Measurements from ENCODE around the gene FABP3.

Gene FABP3

DNA sequence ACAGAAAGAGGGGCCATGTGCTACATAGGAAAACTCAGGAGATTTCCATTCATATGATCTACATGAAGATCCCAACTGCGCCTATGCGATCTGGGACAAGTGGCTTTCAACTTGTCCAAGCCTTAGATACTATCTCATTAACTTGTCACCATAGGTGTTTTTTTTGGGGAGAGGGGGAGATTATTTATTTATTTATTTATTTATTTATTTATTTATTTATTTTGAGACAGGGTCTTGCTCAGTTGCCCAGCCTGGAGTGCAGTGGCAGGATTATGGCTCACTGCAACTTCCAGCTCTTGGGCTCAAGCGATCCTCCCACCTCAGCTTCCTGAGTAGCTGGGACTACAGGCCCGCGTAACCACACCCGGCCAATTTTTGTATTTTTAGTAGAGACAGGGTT lies 11.3 kb downstream of the FABP3 start (continued):
- TF ChIP-seq ZNF560 (tag by site-specific recombination; IDR thresholded peaks at IDR 0.05; ENCODE audit: borderline replicate concordance) = peak; percentile 75; the same call in 1 of the 2 replicates
- no peak for TF ChIP-seq ZNF521 (tag by site-specific recombination; IDR thresholded peaks at IDR 0.05)
- TF ChIP-seq ZNF555 (tag by site-specific recombination; conservative IDR thresholded peaks at IDR 0.05) = peak; percentile 67
- TF ChIP-seq ZNF350 (tag by site-specific recombination; IDR thresholded peaks at IDR 0.05) = no peak
- TF ChIP-seq ZNF433 (tag by site-specific recombination; IDR thresholded peaks at IDR 0.05; ENCODE audit: low read depth) = peak; percentile 75
- TF ChIP-seq OVOL3 (tag by site-specific recombination; IDR thresholded peaks at IDR 0.05) = no peak; the same call in 1 of the 2 replicates
- TF ChIP-seq, protein P1, sequence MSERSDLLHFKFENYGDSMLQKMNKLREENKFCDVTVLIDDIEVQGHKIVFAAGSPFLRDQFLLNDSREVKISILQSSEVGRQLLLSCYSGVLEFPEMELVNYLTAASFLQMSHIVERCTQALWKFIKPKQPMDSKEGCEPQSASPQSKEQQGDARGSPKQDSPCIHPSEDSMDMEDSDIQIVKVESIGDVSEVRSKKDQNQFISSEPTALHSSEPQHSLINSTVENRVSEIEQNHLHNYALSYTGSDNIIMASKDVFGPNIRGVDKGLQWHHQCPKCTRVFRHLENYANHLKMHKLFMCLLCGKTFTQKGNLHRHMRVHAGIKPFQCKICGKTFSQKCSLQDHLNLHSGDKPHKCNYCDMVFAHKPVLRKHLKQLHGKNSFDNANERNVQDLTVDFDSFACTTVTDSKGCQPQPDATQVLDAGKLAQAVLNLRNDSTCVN (tag by site-specific recombination; optimal IDR thresholded peaks at IDR 0.05) = no peak
- TF ChIP-seq ZBTB8A (tag by site-specific recombination; IDR thresholded peaks at IDR 0.05) = peak; percentile 52; the same call in 1 of the 2 replicates

DNA sequence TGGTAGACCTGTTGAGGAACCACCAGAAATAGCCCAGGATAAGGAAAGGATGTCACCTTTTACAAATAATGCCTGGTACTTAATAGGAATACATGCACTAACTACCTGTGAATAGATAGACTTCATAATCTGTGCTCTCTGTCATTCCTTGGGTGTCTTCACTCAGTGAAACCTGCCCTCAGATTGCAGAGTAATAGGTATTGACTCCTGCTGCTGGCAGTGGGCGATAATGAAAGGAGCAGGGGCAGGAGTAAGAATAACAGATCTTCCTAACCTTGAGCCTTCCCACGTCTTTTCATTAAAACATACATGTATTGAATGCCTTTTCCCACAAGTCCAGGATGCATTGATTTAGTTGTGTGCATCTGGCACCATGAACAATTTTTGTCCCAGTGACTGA lies 16.4 kb downstream of the FABP3 start:
- CTCF ChIA-PET = interaction anchor here (0.5 kb wide), 1 partner anchor 172 kb away, joined by 3 read pairs; no protein-coding TSS in a partner anchor
- no peaks in the 10 kb centered on the region for H3K4me1 ChIP-seq (ENCODE audit: control insufficient read depth, insufficient read depth, low read length)
- peaks cover under 1 to 61% of the 10 kb centered on the region in 2 experiments; a peak in 2 of 3 replicates for H3K36me3 ChIP-seq (ENCODE audit: control insufficient read depth in 2 of 2, insufficient read depth in 1 of 2, low read length in 2 of 2)
- POLR2A ChIA-PET = no interaction called here
- no peak overlapping the region for H3K27ac ChIP-seq (ENCODE audit: extremely low read depth, low read depth, low read length)
- H3K4me3 ChIP-seq (ENCODE audit: low read depth, low read length) = no peak overlapping the region
- no peaks in the 10 kb centered on the region for H3K9me3 ChIP-seq (ENCODE audit: control insufficient read depth, insufficient read depth, low read depth, low read length)
- TF ChIP-seq ZNF510 (tag by site-specific recombination; IDR thresholded peaks at IDR 0.05; ENCODE audit: insufficient replicate concordance) (no peak), ZNF530 (tag by site-specific recombination; IDR thresholded peaks at IDR 0.05; ENCODE audit: low read depth) (no peak), SP3 (tag by site-specific recombination; IDR thresholded peaks at IDR 0.05) (no peak), KLF7 (tag by site-specific recombination; IDR thresholded peaks at IDR 0.05; ENCODE audit: borderline replicate concordance) (no peak), ZBTB7A (tag by site-specific recombination; IDR thresholded peaks at IDR 0.05; ENCODE audit: low read depth) (no peak), SCRT1 (tag by site-specific recombination; IDR thresholded peaks at IDR 0.05; ENCODE audit: borderline replicate concordance) (no peak), ZNF514 (tag by site-specific recombination; IDR thresholded peaks at IDR 0.05) (no peak), ZNF114 (tag by site-specific recombination; IDR thresholded peaks at IDR 0.05) (no peak), ZNF837 (tag by site-specific recombination; IDR thresholded peaks at IDR 0.05) (no peak), ZNF266 (tag by site-specific recombination; IDR thresholded peaks at IDR 0.05; ENCODE audit: low read depth) (no peak), ZNF521 (tag by site-specific recombination; IDR thresholded peaks at IDR 0.05) (no peak), KLF8 (tag by site-specific recombination; IDR thresholded peaks at IDR 0.05) (no peak)
- TF ChIP-seq, protein P2, sequence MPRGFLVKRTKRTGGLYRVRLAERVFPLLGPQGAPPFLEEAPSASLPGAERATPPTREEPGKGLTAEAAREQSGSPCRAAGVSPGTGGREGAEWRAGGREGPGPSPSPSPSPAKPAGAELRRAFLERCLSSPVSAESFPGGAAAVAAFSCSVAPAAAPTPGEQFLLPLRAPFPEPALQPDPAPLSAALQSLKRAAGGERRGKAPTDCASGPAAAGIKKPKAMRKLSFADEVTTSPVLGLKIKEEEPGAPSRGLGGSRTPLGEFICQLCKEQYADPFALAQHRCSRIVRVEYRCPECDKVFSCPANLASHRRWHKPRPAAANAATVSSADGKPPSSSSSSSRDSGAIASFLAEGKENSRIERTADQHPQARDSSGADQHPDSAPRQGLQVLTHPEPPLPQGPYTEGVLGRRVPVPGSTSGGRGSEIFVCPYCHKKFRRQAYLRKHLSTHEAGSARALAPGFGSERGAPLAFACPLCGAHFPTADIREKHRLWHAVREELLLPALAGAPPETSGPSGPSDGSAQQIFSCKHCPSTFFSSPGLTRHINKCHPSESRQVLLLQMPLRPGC (tag by site-specific recombination; IDR thresholded peaks at IDR 0.05) = no peak
- TF ChIP-seq, protein P3, sequence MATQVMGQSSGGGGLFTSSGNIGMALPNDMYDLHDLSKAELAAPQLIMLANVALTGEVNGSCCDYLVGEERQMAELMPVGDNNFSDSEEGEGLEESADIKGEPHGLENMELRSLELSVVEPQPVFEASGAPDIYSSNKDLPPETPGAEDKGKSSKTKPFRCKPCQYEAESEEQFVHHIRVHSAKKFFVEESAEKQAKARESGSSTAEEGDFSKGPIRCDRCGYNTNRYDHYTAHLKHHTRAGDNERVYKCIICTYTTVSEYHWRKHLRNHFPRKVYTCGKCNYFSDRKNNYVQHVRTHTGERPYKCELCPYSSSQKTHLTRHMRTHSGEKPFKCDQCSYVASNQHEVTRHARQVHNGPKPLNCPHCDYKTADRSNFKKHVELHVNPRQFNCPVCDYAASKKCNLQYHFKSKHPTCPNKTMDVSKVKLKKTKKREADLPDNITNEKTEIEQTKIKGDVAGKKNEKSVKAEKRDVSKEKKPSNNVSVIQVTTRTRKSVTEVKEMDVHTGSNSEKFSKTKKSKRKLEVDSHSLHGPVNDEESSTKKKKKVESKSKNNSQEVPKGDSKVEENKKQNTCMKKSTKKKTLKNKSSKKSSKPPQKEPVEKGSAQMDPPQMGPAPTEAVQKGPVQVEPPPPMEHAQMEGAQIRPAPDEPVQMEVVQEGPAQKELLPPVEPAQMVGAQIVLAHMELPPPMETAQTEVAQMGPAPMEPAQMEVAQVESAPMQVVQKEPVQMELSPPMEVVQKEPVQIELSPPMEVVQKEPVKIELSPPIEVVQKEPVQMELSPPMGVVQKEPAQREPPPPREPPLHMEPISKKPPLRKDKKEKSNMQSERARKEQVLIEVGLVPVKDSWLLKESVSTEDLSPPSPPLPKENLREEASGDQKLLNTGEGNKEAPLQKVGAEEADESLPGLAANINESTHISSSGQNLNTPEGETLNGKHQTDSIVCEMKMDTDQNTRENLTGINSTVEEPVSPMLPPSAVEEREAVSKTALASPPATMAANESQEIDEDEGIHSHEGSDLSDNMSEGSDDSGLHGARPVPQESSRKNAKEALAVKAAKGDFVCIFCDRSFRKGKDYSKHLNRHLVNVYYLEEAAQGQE (tag by site-specific recombination; IDR thresholded peaks at IDR 0.05) = no peak
- TF ChIP-seq, protein P4, sequence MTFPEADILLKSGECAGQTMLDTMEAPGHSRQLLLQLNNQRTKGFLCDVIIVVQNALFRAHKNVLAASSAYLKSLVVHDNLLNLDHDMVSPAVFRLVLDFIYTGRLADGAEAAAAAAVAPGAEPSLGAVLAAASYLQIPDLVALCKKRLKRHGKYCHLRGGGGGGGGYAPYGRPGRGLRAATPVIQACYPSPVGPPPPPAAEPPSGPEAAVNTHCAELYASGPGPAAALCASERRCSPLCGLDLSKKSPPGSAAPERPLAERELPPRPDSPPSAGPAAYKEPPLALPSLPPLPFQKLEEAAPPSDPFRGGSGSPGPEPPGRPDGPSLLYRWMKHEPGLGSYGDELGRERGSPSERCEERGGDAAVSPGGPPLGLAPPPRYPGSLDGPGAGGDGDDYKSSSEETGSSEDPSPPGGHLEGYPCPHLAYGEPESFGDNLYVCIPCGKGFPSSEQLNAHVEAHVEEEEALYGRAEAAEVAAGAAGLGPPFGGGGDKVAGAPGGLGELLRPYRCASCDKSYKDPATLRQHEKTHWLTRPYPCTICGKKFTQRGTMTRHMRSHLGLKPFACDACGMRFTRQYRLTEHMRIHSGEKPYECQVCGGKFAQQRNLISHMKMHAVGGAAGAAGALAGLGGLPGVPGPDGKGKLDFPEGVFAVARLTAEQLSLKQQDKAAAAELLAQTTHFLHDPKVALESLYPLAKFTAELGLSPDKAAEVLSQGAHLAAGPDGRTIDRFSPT (tag by site-specific recombination; IDR thresholded peaks at IDR 0.05) = no peak
- TF ChIP-seq, protein P5, sequence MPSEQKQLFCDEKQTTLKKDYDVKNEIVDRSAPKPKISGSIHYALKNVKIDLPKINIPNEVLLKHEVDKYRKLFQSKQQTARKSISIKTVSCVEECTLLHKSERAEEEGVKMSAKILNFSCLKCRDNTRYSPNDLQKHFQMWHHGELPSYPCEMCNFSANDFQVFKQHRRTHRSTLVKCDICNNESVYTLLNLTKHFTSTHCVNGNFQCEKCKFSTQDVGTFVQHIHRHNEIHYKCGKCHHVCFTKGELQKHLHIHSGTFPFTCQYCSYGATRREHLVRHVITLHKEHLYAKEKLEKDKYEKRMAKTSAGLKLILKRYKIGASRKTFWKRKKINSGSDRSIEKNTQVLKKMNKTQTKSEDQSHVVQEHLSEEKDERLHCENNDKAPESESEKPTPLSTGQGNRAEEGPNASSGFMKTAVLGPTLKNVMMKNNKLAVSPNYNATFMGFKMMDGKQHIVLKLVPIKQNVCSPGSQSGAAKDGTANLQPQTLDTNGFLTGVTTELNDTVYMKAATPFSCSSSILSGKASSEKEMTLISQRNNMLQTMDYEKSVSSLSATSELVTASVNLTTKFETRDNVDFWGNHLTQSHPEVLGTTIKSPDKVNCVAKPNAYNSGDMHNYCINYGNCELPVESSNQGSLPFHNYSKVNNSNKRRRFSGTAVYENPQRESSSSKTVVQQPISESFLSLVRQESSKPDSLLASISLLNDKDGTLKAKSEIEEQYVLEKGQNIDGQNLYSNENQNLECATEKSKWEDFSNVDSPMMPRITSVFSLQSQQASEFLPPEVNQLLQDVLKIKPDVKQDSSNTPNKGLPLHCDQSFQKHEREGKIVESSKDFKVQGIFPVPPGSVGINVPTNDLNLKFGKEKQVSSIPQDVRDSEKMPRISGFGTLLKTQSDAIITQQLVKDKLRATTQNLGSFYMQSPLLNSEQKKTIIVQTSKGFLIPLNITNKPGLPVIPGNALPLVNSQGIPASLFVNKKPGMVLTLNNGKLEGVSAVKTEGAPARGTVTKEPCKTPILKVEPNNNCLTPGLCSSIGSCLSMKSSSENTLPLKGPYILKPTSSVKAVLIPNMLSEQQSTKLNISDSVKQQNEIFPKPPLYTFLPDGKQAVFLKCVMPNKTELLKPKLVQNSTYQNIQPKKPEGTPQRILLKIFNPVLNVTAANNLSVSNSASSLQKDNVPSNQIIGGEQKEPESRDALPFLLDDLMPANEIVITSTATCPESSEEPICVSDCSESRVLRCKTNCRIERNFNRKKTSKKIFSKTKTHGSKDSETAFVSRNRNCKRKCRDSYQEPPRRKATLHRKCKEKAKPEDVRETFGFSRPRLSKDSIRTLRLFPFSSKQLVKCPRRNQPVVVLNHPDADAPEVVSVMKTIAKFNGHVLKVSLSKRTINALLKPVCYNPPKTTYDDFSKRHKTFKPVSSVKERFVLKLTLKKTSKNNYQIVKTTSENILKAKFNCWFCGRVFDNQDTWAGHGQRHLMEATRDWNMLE (tag by site-specific recombination; conservative IDR thresholded peaks at IDR 0.05; ENCODE audit: low read depth) = no peak

Data from HEK293 (cell line).